Liver (tissue), 9 donors: ENCODE results near the gene B4GALT2. TPM values are rescaled to one million over a fixed set of nuclear protein-coding genes. Genes with fewer than 3 reads are reported as not detected.

Experiments
- DNase-seq: peaks from one replicate; pipeline ENCODE4 v3.0.0-alpha.2; 2017; ENCODE audit warnings: low spot score
- H3K27ac ChIP-seq, 2 donors: one replicate each; pipeline ENCODE4 v1.7.0; 2013; ENCODE audit warnings: inconsistent platforms in 2 of 2, low read length in 2 of 2, control low read depth in 1 of 2, low read depth in 1 of 2, mild to moderate bottlenecking in 1 of 2
- H3K27me3 ChIP-seq, 4 donors: one replicate each; pipeline versions ENCODE4 v1.6.1 to v1.7.0; 2013; ENCODE audit warnings: low read length in 3 of 4, inconsistent platforms in 1 of 4, mild to moderate bottlenecking in 1 of 4, moderate library complexity in 1 of 4; ENCODE audit not compliant: control insufficient read depth in 4 of 4, insufficient read depth in 4 of 4
- H3K36me3 ChIP-seq, 4 donors: one replicate each; pipeline versions ENCODE4 v1.6.1 to v1.7.0; 2013; ENCODE audit warnings: low read length in 3 of 4, mild to moderate bottlenecking in 3 of 4, low read depth in 1 of 4, moderate library complexity in 1 of 4; ENCODE audit not compliant: control insufficient read depth in 4 of 4, insufficient read depth in 3 of 4
- H3K4me1 ChIP-seq, 4 donors: one replicate each; pipeline versions ENCODE4 v1.6.1 to v1.7.0; 2013; ENCODE audit warnings: low read length in 3 of 4, mild to moderate bottlenecking in 3 of 4, moderate library complexity in 1 of 4; ENCODE audit not compliant: control insufficient read depth in 4 of 4, insufficient read depth in 4 of 4
- H3K4me3 ChIP-seq, 3 donors: one replicate each; pipeline versions ENCODE4 v1.6.1 to v1.7.0; 2013; ENCODE audit warnings: low read length in 3 of 3, control low read depth in 1 of 3, low read depth in 1 of 3, mild to moderate bottlenecking in 1 of 3
- H3K9ac ChIP-seq, 2 donors: one replicate each; pipeline ENCODE4 v1.7.0; 2013; ENCODE audit warnings: low read length in 2 of 2, mild to moderate bottlenecking in 2 of 2, moderate library complexity in 2 of 2, control low read depth in 1 of 2, low read depth in 1 of 2
- H3K9me3 ChIP-seq, 4 donors: one replicate each; pipeline versions ENCODE4 v1.6.1 to v1.7.0; 2013; ENCODE audit warnings: low read length in 3 of 4; ENCODE audit not compliant: control insufficient read depth in 4 of 4
- CTCF ChIP-seq: fragments of 150-350 bp; IDR thresholded peaks from 2 replicates; pipeline ENCODE4 v1.5.1; 2017; ENCODE audit warnings: improper control_type of control experiment, low read depth, low read length; ENCODE audit not compliant: missing input control
- EGR1 ChIP-seq, 2 donors: IDR thresholded peaks; 2 replicates each; pipeline ENCODE4 v1.6.1; 2016 to 2018; ENCODE audit warnings: antibody characterized with exemption in 2 of 2, low read depth in 2 of 2
- FOXA1 ChIP-seq: IDR thresholded peaks from 2 replicates; pipeline ENCODE4 v1.6.1; 2016; ENCODE audit warnings: antibody characterized with exemption
- FOXA2 ChIP-seq: IDR thresholded peaks from 2 replicates; pipeline ENCODE4 v1.6.1; 2016; ENCODE audit warnings: antibody characterized with exemption
- GABPA ChIP-seq, 2 donors: IDR thresholded peaks in 1 of 2; conservative IDR thresholded peaks in 1 of 2; 2 replicates each; pipeline ENCODE4 v1.6.1; 2016; ENCODE audit warnings: antibody characterized with exemption in 2 of 2, mild to moderate bottlenecking in 1 of 2, moderate library complexity in 1 of 2
- HNF4A ChIP-seq, 2 donors: conservative IDR thresholded peaks; 2 replicates each; pipeline ENCODE4 v1.6.1; 2016; ENCODE audit warnings: antibody characterized with exemption in 2 of 2, mild to moderate bottlenecking in 2 of 2
- HNF4G ChIP-seq: IDR thresholded peaks from 2 replicates; pipeline ENCODE4 v1.6.1; 2016; ENCODE audit warnings: antibody characterized with exemption
- JUND ChIP-seq, 2 donors: IDR thresholded peaks; 2 replicates each; pipeline ENCODE4 v1.6.1; 2016; ENCODE audit warnings: antibody characterized with exemption in 2 of 2
- NR2F2 ChIP-seq: IDR thresholded peaks from 2 replicates; pipeline ENCODE4 v1.6.1; 2016; ENCODE audit warnings: antibody characterized with exemption
- RAD21 ChIP-seq, 2 donors: IDR thresholded peaks; 2 replicates each; pipeline ENCODE4 v1.6.1; 2016; ENCODE audit warnings: antibody characterized with exemption in 2 of 2, mild to moderate bottlenecking in 2 of 2
- RXRA ChIP-seq, 2 donors: IDR thresholded peaks; 2 replicates each; pipeline ENCODE4 v1.6.1; 2017 to 2018; ENCODE audit warnings: antibody characterized with exemption in 2 of 2, mild to moderate bottlenecking in 1 of 2
- SP1 ChIP-seq: IDR thresholded peaks from 2 replicates; pipeline ENCODE4 v1.6.1; 2018; ENCODE audit warnings: antibody characterized with exemption, mild to moderate bottlenecking
- TAF1 ChIP-seq: conservative IDR thresholded peaks from 2 replicates; pipeline ENCODE4 v1.6.1; 2016; ENCODE audit warnings: antibody characterized with exemption, mild to moderate bottlenecking
- WGBS: extraction: QIAGEN DNeasy Blood & Tissue Kit; methylation state at CpG from one replicate; pipeline ENCODE4 v1.1.7; 2013; 5-methylcytosine and 5-hydroxymethylcytosine counted together
- polyA plus RNA-seq, 2 donors: library from polyadenylated mRNA; stranded (reverse) in 1 of 2; unstranded in 1 of 2; fragments of 200-250 nt in 1 of 2; fragments of >200 nt in 1 of 2; fragmentation: Nextera tagmentation in 1 of 2; extraction: Ambion mirVana in 1 of 2; gene quantifications; one replicate each; pipeline versions ENCODE4 v1.2.1 to v1.2.3, GENCODE V29; 2013 to 2015
- total RNA-seq, 2 donors: library from RNA; depleted of rRNA; stranded (reverse); fragments of >200 nt; gene quantifications; one replicate each; pipeline ENCODE4 v1.2.3, GENCODE V29; 2014
- TF ChIP-seq, protein P1 (sequence below): IDR thresholded peaks from 2 replicates; pipeline ENCODE4 v1.6.1; 2016; ENCODE audit warnings: antibody characterized with exemption
- TF ChIP-seq, protein P2 (sequence below): IDR thresholded peaks from 2 replicates; pipeline ENCODE4 v1.6.1; 2016; ENCODE audit warnings: antibody characterized with exemption
- TF ChIP-seq, protein P3 (sequence below): IDR thresholded peaks from 2 replicates; pipeline ENCODE4 v1.6.1; 2016; ENCODE audit warnings: antibody characterized with exemption
- TF ChIP-seq, protein P4 (sequence below): IDR thresholded peaks from 2 replicates; pipeline ENCODE4 v1.6.1; 2016; ENCODE audit warnings: antibody characterized with exemption, mild to moderate bottlenecking
- donor health status: healthy.
- donor health status: healthy.
- donor health status: healthy.
- donor health status: healthy.
- donor health status: healthy.

B4GALT2 gene
- total and polyA plus RNA-seq, 4 donors, result 2.9 to 31.5 (median 16.1) TPM

DNA sequence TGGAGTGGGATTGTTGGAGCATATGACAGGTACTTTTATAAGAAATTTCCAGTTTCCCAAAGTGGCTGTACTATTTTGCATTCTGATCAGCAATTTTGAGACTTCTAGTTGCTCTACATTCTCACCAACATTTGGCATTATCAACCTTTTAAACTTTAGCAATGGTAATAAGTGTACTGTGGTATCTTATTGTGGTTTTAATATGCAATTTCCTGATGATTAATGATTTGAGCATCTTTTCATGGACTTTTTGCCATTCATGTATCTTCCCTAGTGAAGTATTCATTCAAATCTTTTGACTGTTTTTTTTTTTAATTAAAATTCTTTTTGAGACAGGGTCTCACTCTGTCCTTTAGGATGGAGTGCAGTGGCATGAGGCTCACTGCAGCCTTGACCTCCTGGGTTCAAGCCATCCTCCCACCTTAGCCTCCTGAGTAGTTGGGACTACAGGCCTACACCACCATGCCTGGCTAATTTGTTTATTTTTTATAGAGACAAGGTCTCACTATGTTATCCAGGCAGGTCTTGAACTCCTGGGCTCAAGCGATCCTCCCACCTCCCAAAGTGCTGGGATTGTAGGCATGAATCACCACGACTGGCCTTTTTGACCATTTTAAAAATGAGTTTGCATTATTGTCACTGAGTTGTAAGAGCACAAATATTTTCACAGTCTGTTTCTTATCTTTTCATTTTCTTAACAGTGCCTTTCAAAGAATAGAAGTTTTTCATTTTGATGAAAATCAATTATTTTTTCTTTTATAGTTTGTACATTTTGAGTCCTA lies 60.1 kb downstream of the B4GALT2 start:
- H3K27me3 ChIP-seq, result no peaks in the 10 kb centered on the region
- no peak overlapping the region for H3K27ac ChIP-seq
- H3K4me3 ChIP-seq, result no peak overlapping the region
- 91% methylated on average over 2 of the region's 2 CpGs for WGBS
- H3K4me1 ChIP-seq, result peaks cover 0 to 4% (median 0%) of the 10 kb centered on the region in 4 donors
- no peak overlapping the region for H3K9ac ChIP-seq
- TF ChIP-seq RAD21 (IDR thresholded peaks at IDR 0.05) (no peak), FOXA2 (no peak), NR2F2 (no peak), JUND (IDR thresholded peaks at IDR 0.05) (no peak), SP1 (no peak), HNF4G (no peak), HNF4A (conservative IDR thresholded peaks at IDR 0.05) (no peak), TAF1 (no peak), GABPA (IDR thresholded peaks at IDR 0.05 in 1 of 2, conservative IDR thresholded peaks at IDR 0.05 in 1 of 2) (no peak), RXRA (IDR thresholded peaks at IDR 0.05) (no peak), EGR1 (IDR thresholded peaks at IDR 0.05; ENCODE audit: low read depth in 2 of 2) (no peak), FOXA1 (no peak)
- TF ChIP-seq, protein P1, sequence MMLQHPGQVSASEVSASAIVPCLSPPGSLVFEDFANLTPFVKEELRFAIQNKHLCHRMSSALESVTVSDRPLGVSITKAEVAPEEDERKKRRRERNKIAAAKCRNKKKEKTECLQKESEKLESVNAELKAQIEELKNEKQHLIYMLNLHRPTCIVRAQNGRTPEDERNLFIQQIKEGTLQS, result no peak
- TF ChIP-seq, protein P2, sequence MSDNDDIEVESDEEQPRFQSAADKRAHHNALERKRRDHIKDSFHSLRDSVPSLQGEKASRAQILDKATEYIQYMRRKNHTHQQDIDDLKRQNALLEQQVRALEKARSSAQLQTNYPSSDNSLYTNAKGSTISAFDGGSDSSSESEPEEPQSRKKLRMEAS, result no peak
- TF ChIP-seq, protein P3, sequence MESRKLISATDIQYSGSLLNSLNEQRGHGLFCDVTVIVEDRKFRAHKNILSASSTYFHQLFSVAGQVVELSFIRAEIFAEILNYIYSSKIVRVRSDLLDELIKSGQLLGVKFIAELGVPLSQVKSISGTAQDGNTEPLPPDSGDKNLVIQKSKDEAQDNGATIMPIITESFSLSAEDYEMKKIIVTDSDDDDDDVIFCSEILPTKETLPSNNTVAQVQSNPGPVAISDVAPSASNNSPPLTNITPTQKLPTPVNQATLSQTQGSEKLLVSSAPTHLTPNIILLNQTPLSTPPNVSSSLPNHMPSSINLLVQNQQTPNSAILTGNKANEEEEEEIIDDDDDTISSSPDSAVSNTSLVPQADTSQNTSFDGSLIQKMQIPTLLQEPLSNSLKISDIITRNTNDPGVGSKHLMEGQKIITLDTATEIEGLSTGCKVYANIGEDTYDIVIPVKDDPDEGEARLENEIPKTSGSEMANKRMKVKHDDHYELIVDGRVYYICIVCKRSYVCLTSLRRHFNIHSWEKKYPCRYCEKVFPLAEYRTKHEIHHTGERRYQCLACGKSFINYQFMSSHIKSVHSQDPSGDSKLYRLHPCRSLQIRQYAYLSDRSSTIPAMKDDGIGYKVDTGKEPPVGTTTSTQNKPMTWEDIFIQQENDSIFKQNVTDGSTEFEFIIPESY, result no peak
- DNase-seq, result no peak
- H3K36me3 ChIP-seq, result no peaks in the 10 kb centered on the region
- H3K9me3 ChIP-seq, result no peaks in the 10 kb centered on the region

- DNase-seq, result no peak
- WGBS, result 83% methylated on average over 2 of the region's 2 CpGs
- Histone ChIP-seq H3K9me3 (no peaks in the 10 kb centered on the region), H3K9ac (no peak overlapping the region), H3K27me3 (no peaks in the 10 kb centered on the region), H3K36me3 (no peaks in the 10 kb centered on the region), H3K4me3 (no peak overlapping the region), H3K4me1 (peaks cover 0 to 4% (median 0%) of the 10 kb centered on the region in 4 donors), H3K27ac (no peak overlapping the region)
- TF ChIP-seq, protein P3, result no peak
- TF ChIP-seq HNF4A (conservative IDR thresholded peaks at IDR 0.05) (no peak), JUND (IDR thresholded peaks at IDR 0.05) (no peak), HNF4G (no peak), CTCF (no peak), GABPA (IDR thresholded peaks at IDR 0.05 in 1 of 2, conservative IDR thresholded peaks at IDR 0.05 in 1 of 2) (no peak), TAF1 (no peak)
- TF ChIP-seq, protein P1, result no peak
- TF ChIP-seq, protein P4, sequence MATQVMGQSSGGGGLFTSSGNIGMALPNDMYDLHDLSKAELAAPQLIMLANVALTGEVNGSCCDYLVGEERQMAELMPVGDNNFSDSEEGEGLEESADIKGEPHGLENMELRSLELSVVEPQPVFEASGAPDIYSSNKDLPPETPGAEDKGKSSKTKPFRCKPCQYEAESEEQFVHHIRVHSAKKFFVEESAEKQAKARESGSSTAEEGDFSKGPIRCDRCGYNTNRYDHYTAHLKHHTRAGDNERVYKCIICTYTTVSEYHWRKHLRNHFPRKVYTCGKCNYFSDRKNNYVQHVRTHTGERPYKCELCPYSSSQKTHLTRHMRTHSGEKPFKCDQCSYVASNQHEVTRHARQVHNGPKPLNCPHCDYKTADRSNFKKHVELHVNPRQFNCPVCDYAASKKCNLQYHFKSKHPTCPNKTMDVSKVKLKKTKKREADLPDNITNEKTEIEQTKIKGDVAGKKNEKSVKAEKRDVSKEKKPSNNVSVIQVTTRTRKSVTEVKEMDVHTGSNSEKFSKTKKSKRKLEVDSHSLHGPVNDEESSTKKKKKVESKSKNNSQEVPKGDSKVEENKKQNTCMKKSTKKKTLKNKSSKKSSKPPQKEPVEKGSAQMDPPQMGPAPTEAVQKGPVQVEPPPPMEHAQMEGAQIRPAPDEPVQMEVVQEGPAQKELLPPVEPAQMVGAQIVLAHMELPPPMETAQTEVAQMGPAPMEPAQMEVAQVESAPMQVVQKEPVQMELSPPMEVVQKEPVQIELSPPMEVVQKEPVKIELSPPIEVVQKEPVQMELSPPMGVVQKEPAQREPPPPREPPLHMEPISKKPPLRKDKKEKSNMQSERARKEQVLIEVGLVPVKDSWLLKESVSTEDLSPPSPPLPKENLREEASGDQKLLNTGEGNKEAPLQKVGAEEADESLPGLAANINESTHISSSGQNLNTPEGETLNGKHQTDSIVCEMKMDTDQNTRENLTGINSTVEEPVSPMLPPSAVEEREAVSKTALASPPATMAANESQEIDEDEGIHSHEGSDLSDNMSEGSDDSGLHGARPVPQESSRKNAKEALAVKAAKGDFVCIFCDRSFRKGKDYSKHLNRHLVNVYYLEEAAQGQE, result no peak
Measured at GRCh38 chr1:44040418-44040817, 61.4 kb downstream of the B4GALT2 start.
